ENCODE measurements around the gene TERT. TPM values are rescaled to one million over a fixed set of nuclear protein-coding genes. Genes with fewer than 3 reads are reported as not detected.
A peak's percentile ranks its signal among the peaks of the same experiment; 100 is the strongest.

Gene TERT
- total and polyA plus RNA-seq, 10 of the 15 experiments (the other 5 are each of a cell fraction or from before 2014, with no cell fraction given): 0.08 to 21.5 (median 5.0) TPM

- no peak for TF ChIP-seq EED (IDR thresholded peaks at IDR 0.05; ENCODE audit: low read depth)
- no peak for TF ChIP-seq FOXK2 (IDR thresholded peaks at IDR 0.05)
- TF ChIP-seq, protein P1, sequence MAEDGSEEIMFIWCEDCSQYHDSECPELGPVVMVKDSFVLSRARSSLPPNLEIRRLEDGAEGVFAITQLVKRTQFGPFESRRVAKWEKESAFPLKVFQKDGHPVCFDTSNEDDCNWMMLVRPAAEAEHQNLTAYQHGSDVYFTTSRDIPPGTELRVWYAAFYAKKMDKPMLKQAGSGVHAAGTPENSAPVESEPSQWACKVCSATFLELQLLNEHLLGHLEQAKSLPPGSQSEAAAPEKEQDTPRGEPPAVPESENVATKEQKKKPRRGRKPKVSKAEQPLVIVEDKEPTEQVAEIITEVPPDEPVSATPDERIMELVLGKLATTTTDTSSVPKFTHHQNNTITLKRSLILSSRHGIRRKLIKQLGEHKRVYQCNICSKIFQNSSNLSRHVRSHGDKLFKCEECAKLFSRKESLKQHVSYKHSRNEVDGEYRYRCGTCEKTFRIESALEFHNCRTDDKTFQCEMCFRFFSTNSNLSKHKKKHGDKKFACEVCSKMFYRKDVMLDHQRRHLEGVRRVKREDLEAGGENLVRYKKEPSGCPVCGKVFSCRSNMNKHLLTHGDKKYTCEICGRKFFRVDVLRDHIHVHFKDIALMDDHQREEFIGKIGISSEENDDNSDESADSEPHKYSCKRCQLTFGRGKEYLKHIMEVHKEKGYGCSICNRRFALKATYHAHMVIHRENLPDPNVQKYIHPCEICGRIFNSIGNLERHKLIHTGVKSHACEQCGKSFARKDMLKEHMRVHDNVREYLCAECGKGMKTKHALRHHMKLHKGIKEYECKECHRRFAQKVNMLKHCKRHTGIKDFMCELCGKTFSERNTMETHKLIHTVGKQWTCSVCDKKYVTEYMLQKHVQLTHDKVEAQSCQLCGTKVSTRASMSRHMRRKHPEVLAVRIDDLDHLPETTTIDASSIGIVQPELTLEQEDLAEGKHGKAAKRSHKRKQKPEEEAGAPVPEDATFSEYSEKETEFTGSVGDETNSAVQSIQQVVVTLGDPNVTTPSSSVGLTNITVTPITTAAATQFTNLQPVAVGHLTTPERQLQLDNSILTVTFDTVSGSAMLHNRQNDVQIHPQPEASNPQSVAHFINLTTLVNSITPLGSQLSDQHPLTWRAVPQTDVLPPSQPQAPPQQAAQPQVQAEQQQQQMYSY (CRISPR knock-in tag; IDR thresholded peaks at IDR 0.05): no peak
- TF ChIP-seq KLF5 (IDR thresholded peaks at IDR 0.05; ENCODE audit: partially characterized antibody): no peak
- no peak for TF ChIP-seq MYC (IDR thresholded peaks at IDR 0.05; ENCODE audit: insufficient read depth, insufficient read length, insufficient replicate concordance, low read length, severe bottlenecking)
- TF ChIP-seq TCF3 (IDR thresholded peaks at IDR 0.05; ENCODE audit: borderline replicate concordance, insufficient read depth, low read depth, low read length): no peak
Measured at GRCh38 chr5:1209489-1209852, 85.4 kb downstream of the TERT start (continued).

DNA sequence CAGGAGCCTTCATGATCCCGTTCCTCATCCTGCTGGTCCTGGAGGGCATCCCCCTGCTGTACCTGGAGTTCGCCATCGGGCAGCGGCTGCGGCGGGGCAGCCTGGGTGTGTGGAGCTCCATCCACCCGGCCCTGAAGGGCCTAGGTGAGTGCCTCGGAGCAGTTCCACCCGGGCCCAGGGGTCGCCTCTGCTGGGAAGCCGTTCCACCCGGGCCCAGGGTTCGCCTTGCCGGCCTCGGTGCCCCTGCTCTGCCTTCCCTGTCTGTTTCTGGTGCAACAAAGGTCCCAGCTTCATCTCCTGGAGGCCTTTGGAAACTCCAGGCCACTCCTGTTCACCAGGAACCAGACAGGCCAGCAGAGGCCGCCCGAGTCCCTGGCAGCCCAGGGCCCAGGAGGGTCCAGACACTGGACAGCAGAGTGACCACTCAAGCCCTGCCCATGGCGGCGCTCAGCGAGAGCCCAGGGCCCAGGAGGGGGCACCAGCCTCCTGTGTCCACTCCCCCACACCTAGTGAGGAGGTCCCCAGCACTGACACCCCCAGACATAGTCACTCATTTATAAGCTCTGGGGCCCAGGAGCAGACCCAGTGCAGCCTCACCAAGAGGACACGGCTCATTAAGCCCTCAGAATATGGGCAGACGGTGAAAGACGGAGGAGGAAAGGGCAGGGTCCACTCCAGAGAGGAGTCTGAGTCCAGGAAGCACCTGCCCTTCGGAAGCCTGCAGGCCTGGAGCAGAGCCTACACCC is 86.0 kb downstream of the TERT start:
- BruUV-seq (replicated peaks): no TSS peak
- POLR2A ChIA-PET: no interaction called here
- RAD21 ChIA-PET (ENCODE audit: unreplicated experiment): interaction anchor here (0.7 to 1.7 kb wide), 5 partner anchors 87 to 444 kb away, joined by 3 to 9 read pairs (median 5); no protein-coding TSS in a partner anchor
- FAIRE-seq (no peak), DNase-seq (ENCODE audit: low read depth, low spot score) (no peak), ATAC-seq (peak; percentile 79)
- Histone ChIP-seq H3K9ac (ENCODE audit: control insufficient read depth, insufficient read depth, low read length) (no peak overlapping the region), H3K27ac (ENCODE audit: control insufficient read depth, insufficient read depth) (no peak overlapping the region), H3K9me3 (replicated peaks; ENCODE audit: control insufficient read depth, insufficient read depth, low read length) (no peaks in the 10 kb centered on the region), H2AFZ (ENCODE audit: control insufficient read depth, low read depth, low read length) (no peak overlapping the region), H3K4me3 (no peak overlapping the region), H3K4me2 (ENCODE audit: control insufficient read depth, insufficient read depth) (no peak overlapping the region), H3K79me2 (ENCODE audit: control insufficient read depth, insufficient read depth, low read length) (no peaks in the 10 kb centered on the region), H3K36me3 (ENCODE audit: control insufficient read depth in 2 of 2, insufficient read depth in 2 of 2, low read length in 1 of 2) (no peaks in the 10 kb centered on the region), H3K4me1 (ENCODE audit: control insufficient read depth, insufficient read depth, low read length) (no peaks in the 10 kb centered on the region), H4K20me1 (ENCODE audit: control insufficient read depth, insufficient read depth) (no peaks in the 10 kb centered on the region; the same call in 1 of the 2 replicates), H3K27me3 (replicated peaks in 1 of 2; ENCODE audit: control insufficient read depth in 2 of 2, insufficient read depth in 2 of 2, low read length in 1 of 2) (no peaks in the 10 kb centered on the region)
- CTCF ChIA-PET: interaction anchor here (0.7 to 1.7 kb wide), 10 partner anchors 12 to 444 kb away, joined by 3 to 11 read pairs (median 3); partner anchors contain the start of gene CLPTM1L
- SMC1A ChIA-PET (ENCODE audit: uncharacterized antibody, unreplicated experiment): interaction anchor here (0.9 kb wide), 1 partner anchor 436 kb away, joined by 3 read pairs; no protein-coding TSS in a partner anchor
- in situ Hi-C loops (cut with MboI): no loop called here
- 36% methylated on average over 18 of the region's 24 CpGs for WGBS (ENCODE audit: insufficient coverage, insufficient replicate concordance, low lambda C conversion rate, missing lambda C conversion rate)
- intact Hi-C loops (cut with micrococcal nuclease; ENCODE audit: unreplicated experiment): no loop called here
- TF ChIP-seq PML (IDR thresholded peaks at IDR 0.05; ENCODE audit: low read length): no peak
- TF ChIP-seq CBX5 (IDR thresholded peaks at IDR 0.05; ENCODE audit: low read depth): no peak
- peak; percentile 33; the same call in 1 of the 2 replicates for TF ChIP-seq SMC3 (IDR thresholded peaks at IDR 0.05; ENCODE audit: borderline replicate concordance, low read length)
- TF ChIP-seq RB1 (IDR thresholded peaks at IDR 0.05; ENCODE audit: borderline replicate concordance): no peak
- TF ChIP-seq, protein P2, sequence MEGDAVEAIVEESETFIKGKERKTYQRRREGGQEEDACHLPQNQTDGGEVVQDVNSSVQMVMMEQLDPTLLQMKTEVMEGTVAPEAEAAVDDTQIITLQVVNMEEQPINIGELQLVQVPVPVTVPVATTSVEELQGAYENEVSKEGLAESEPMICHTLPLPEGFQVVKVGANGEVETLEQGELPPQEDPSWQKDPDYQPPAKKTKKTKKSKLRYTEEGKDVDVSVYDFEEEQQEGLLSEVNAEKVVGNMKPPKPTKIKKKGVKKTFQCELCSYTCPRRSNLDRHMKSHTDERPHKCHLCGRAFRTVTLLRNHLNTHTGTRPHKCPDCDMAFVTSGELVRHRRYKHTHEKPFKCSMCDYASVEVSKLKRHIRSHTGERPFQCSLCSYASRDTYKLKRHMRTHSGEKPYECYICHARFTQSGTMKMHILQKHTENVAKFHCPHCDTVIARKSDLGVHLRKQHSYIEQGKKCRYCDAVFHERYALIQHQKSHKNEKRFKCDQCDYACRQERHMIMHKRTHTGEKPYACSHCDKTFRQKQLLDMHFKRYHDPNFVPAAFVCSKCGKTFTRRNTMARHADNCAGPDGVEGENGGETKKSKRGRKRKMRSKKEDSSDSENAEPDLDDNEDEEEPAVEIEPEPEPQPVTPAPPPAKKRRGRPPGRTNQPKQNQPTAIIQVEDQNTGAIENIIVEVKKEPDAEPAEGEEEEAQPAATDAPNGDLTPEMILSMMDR (IDR thresholded peaks at IDR 0.05 in 2 of 3, conservative IDR thresholded peaks at IDR 0.05 in 1 of 3; ENCODE audit: control insufficient read depth in 2 of 3, extremely low read depth in 1 of 3, insufficient read depth in 1 of 3, low read depth in 3 of 3, low read length in 3 of 3): peak; percentile 13 to 50 (median 45); a peak in 3 of 6 replicates
- no peak for TF ChIP-seq CBFB (IDR thresholded peaks at IDR 0.05; ENCODE audit: low read depth)
- TF ChIP-seq STAT1 (conservative IDR thresholded peaks at IDR 0.05): no peak
- peak; percentile 55 for TF ChIP-seq RAD21 (IDR thresholded peaks at IDR 0.05; ENCODE audit: insufficient read depth, low read depth, low read length)
- TF ChIP-seq LARP7 (IDR thresholded peaks at IDR 0.05): no peak
